GM12892 (cell line): Measurements from ENCODE around the gene SMAD9. TPM values are rescaled to one million over a fixed set of nuclear protein-coding genes. Genes with fewer than 3 reads are reported as not detected.

ENCODE experiments used
- DNase-seq: peaks from one replicate; pipeline ENCODE4 v3.0.0; 2011; ENCODE audit not compliant: insufficient read length
- FAIRE-seq: peaks from 2 replicates; lab custom pipeline; 2011; peaks lifted over from hg19 to GRCh38; lab: Jason Lieb, UNC
- POLR2A ChIP-seq: IDR thresholded peaks from 2 replicates; pipeline ENCODE4 v1.6.1; 2011; ENCODE audit warnings: low read depth, low read length, control low read depth
- POLR2AphosphoS5 ChIP-seq: IDR thresholded peaks from 2 replicates; pipeline ENCODE4 v1.6.1; 2011; ENCODE audit warnings: low read depth, low read length, control low read depth
- TAF1 ChIP-seq: IDR thresholded peaks from 2 replicates; pipeline ENCODE4 v1.6.1; 2011; ENCODE audit warnings: low read depth, mild to moderate bottlenecking, control low read depth, low read length, borderline replicate concordance
- polyA plus RNA-seq: library from polyadenylated mRNA; unstranded; fragments of >200 nt; gene quantifications from one replicate; pipeline ENCODE4 v1.2.1, GENCODE V29; 2012; ENCODE audit warnings: missing spikeins, inconsistent platforms; ENCODE audit not compliant: missing spikeins

Gene SMAD9
- polyA plus RNA-seq: 0.36 TPM

DNA sequence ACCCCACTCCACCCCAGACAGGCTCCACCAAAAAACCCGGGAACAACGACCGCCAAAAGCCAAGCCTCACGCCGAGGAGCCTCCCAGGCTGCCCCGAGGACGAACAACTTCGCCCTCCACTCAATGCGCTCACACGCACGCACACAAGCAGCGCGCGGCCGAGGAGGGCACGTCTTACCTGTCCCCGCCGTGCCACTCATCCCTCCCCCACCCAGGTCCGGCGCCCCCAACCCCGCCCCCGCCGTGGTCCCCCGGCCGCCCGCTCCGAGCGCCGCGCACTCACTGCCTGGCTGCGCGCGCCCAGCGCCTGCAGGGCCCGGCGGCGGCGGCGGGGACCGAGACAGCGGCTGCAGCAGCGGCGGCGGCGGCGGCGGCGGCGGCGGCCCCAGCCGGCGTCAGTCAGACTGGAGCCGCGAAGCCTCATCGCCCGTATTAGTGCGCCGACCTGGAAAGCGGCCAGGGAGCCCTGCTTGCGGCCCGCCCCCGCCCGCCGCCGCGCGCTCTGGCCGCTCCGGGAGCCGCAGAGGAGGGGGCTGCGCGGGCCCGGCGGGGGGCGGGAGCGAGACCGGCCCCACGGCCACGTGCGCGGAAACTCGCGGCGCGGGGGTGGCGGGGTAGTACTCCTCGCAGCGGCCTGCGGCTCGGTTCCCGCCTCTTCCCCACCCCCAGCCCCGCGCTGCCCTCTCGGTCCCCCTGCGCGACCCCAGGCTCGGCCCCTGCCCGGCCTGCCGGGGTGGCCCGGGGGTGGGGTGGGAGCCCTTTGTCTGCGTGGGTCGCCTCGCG lies at the start of gene SMAD9:
Gene SMAD9, minus strand, starts transcription at position 406 of the 783 bp plus-strand sequence. CDS start 40,549 bp downstream, outside the sequence.
- FAIRE-seq (no peak), DNase-seq (peak; percentile 29)
- TF ChIP-seq POLR2A (no peak), POLR2AphosphoS5 (no peak), TAF1 (no peak)

DNA sequence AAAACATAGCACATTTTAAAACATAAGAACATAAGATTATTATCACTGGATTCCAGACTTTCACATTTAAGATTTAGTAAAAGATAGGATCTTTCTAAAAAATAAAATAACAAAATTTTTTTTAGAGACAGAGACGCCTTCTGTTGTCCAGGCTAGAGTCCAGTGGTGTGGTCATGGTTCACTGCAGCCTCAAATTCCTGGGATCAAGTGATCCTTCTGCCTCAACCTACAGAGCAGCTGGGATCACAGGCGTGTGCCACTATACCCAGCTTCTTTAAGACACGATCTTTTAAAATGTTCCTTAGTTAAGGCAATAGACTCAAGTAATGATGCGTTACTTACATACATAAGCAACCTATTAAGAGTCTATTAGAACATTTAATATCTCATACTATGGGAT lies 46.4 kb upstream of the SMAD9 start:
- DNase-seq (no peak), FAIRE-seq (no peak)
- TF ChIP-seq POLR2A (no peak), POLR2AphosphoS5 (no peak), TAF1 (no peak)

DNA sequence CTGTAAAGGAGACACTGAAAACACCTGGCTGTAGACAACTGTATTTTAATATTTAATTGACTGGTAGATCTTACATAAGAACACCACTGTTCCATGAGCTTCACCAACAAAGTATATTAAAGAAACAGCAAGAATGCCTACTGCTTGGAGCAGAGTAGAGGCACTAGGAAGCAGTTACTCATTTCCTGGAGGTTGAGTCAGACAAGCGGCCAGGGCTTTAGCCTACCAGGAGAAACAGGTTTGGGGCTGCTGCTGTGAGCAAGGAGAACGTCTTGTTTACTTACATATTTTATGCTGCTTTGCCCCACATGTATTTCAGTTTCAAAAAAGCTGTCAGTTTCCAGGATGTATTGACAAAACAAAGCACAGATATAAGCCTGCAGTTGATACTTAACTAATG lies 45.7 kb upstream of the SMAD9 start:
- TF ChIP-seq TAF1 (no peak), POLR2AphosphoS5 (no peak), POLR2A (no peak)
- no peak for DNase-seq
- FAIRE-seq: no peak

DNA sequence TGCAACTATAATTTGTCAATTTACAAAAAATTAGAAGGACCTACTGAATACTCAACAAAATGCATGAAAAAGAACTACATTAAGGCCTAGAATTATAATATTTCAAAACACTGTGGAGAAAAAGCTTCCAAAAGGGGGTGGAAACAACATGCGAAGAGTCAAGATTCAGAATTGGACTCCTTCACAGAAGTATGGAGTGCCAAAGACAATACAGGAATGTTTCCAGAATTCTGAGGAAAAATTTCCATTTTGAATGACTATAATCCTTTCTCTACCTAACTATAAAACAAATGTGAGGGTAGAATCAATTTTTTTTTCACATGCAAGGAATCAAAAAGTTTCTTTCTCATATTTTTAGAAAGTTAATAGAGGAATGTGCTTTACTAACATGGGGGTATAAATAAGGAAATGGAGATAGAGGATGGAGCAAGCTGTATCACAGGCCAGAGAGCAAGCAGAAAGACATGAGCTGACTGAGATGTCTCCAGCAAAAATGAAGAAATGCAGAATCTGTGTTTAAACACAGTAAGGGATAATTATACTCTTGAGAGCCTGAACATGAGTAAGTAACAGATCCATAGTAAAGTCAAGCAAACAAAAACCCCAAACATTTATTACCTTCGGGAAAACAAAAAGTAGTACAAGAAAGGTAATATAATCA lies 39.5 kb upstream of the SMAD9 start:
- TF ChIP-seq POLR2AphosphoS5 (no peak), POLR2A (no peak), TAF1 (no peak)
- no peak for DNase-seq
- no peak for FAIRE-seq

DNA sequence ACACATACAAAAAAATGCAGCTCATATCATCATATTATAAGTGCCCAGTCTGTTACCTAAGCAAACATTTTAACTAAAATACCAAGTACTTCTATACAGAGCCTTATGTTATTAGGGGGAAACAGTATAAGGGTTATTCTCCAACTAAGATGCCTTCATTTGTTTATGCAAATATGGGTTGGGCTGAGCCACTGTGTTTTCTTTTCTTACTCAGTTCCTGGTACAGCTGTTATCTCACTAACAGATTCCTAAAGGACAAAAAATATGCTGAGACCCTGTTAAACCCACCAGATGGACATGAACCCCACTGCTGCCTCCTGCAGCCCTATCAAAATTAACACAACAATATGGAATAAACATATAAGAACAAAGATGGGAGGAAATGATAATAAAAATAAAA lies 34.5 kb upstream of the SMAD9 start:
- FAIRE-seq (no peak), DNase-seq (no peak)
- TF ChIP-seq TAF1 (no peak), POLR2AphosphoS5 (no peak), POLR2A (no peak)

DNA sequence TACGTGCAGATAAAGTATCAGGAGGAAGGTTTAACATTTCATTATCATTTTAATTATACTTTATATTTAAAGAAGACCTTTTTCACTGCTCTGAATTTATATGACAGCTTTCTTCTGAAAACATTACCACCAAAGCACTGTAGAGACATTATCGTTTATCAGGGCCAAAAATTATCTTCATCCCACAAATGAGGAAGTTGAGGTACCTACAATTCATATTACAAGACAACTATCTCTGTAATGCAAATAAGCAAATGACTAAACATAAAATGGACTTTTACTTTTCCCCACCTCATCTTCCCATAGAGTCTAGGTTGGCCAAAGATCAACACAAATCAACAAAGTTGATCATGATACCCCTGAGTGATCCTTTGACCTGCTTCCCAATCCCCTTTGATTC lies 30.9 kb upstream of the SMAD9 start:
- DNase-seq: no peak
- FAIRE-seq: peak; percentile 76
- TF ChIP-seq POLR2A: no peak

DNA sequence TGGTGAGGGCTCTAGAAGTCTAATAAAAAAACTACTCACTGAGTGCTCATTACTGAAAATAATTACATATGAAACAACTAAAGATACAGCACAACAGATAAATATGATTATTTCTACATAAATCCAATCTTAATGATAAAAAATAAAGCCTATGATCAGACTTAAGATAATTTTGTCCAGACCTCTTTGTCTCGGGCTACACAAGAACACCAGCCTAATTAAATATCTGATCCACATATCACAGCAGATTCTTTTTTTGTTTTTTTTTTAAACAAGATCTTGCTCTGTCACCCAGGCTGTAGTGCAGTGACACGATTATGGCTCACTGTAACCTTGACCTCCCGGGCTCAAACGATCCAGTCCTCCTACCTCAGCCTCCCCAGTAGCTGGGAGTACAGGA lies 30.3 kb upstream of the SMAD9 start:
- DNase-seq (no peak), FAIRE-seq (no peak)
- TF ChIP-seq POLR2A (no peak), POLR2AphosphoS5 (no peak), TAF1 (no peak)

DNA sequence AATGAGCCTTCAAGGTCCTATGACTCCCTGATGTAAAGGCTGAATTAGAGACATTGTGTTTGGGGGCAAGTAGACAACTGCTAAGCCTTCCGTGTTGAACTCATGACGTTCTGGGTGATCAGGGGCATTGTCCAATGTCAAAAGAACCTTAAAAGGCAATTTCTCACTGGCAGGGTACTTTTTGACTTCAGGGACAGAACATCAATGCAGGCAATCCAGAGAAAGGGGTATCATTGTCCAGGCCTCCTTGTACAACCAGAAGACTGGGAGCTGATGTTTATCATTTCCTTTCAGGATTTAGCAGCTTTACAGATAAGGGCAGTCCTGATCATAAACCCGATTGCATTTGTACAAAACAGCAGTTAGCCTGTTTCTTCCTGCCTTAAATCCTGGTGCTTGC lies 25.0 kb upstream of the SMAD9 start:
- FAIRE-seq (no peak), DNase-seq (no peak)

DNA sequence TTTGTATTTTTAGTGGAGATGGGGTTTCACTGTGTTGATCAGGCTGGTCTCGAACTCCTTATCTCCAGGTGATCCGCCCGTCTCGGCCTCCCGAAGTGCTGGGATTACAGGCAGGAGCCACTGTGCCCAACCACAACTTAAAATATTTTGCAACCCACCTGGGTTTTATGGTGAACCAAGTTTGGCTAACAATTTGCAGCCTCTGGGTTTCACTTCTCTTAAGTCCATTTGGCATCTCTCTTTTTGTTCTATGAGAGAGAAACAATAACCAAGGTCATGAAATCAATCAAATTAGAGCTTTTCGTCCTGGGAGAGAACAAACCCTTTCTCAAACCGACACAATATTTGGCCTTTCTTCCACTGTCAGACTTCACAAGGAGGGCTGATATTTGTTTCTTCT lies 5.6 kb upstream of the SMAD9 start:
- no peak for TF ChIP-seq POLR2AphosphoS5
- TF ChIP-seq TAF1: no peak
- no peak for TF ChIP-seq POLR2A
- DNase-seq (no peak), FAIRE-seq (no peak)

More for the DNA sequence above, 25.0 kb upstream of the SMAD9 start:
- TF ChIP-seq TAF1 (no peak), POLR2A (no peak), POLR2AphosphoS5 (no peak)

DNA sequence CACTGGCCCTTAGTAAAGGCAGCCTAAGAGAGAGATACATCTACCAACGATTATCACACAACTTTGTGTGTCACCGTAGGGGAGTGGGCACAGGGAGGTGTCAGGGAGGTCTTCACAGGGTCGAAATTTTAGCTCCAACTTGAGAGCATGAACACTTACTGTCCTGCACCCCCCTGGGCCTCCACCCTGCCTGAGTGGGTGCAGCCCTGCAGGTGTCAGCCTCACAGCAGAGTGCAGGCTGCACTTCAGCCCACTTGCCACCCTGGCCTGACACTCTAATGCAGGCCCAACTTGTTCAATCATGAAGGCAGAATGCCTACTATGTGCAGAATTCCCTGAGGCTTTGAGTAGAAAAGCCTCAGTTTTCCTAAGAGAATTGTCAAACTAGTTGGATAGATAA lies 4.0 kb upstream of the SMAD9 start:
- TF ChIP-seq POLR2A (no peak), TAF1 (no peak), POLR2AphosphoS5 (no peak)
- FAIRE-seq (no peak), DNase-seq (no peak)

DNA sequence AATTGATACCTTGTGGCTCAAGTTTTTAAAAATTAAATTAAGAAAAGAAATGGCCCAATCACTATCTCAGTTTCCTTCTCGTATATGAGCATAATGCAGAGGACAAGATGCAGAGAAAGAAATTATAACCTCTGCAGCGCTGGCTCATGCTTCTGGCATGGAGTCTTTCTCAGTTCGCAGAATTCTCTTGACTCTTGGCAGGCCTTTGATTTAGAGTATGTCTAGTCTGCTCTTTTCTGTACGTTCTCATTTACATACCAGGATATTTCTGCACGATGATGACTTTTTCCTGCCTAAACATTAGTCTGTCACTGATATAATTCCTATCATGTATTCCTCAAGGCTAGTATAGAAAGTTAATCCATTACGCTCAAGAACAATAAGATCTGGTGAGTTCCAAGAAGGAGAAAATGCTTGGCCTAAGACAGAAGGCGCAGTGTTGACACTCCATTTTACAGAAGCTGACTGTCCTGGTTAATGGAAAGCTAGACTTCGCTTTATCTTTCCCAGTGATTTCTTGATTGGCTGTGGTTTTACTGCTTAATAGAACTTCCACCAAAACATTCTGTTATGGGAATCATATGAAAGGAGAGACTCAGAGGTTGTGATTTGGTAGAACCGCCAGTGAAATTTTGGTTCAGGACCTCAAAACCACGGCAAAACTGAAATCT lies 1.7 kb upstream of the SMAD9 start:
- TF ChIP-seq POLR2A (no peak), TAF1 (no peak), POLR2AphosphoS5 (no peak)
- FAIRE-seq (no peak), DNase-seq (no peak)
